Measurements from ENCODE around the gene SNX33.
"Not testable (repeated sequence)": the region's sequence is repeated elsewhere in the genome, so short reads cannot be mapped to it uniquely, and the experiment has no call there.

Gene SNX33

DNA sequence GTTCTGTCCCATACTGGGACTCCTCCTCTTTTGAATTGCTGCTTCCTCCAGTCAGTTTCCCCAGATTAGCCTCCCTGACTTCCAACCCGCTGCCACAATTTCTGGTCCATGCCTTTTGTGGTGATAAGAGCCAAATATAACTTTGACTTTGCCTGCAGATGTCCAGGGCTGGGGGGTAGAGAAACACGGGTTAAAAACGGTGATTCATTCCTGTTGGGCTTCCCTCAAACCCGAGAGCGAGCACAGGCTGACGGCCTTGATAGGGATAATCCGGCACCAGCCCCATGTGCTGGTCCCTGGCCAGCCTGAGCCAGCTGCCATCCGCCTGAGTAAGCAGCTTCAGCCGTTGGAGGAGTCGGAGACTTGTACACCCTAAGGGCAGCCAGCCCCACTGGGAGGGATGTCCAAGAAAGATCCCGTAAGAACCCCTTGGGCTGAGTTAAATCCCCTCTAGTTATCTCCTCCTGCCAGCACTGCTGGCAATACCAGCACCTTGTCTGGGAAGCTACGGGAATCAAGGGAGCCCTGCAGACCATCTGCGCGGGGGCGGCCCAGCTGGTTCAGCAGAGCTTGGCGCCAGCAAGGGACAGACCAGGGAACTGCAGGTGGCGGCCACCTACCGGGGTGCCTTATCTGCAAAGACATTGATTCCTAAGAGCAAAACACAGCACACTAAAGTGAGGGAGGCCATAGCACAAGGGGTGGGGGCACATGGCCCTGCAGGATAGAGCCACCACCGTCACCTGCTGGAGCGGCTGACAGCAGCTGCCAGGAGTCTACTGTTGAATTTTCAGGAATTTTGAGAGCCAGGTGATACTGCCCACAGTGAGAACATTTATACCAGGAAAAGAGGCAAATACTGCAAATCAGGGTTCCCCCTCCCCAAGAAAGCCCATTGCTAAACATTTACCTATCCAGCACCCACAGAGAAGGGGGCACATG is 46.8 kb downstream of the SNX33 start:
- no peak overlapping the region for H3K4me3 ChIP-seq (ENCODE audit: low read depth, low read length)
- DNase-seq (ENCODE audit: low read depth): peak; percentile 94
- TF ChIP-seq, protein P1, sequence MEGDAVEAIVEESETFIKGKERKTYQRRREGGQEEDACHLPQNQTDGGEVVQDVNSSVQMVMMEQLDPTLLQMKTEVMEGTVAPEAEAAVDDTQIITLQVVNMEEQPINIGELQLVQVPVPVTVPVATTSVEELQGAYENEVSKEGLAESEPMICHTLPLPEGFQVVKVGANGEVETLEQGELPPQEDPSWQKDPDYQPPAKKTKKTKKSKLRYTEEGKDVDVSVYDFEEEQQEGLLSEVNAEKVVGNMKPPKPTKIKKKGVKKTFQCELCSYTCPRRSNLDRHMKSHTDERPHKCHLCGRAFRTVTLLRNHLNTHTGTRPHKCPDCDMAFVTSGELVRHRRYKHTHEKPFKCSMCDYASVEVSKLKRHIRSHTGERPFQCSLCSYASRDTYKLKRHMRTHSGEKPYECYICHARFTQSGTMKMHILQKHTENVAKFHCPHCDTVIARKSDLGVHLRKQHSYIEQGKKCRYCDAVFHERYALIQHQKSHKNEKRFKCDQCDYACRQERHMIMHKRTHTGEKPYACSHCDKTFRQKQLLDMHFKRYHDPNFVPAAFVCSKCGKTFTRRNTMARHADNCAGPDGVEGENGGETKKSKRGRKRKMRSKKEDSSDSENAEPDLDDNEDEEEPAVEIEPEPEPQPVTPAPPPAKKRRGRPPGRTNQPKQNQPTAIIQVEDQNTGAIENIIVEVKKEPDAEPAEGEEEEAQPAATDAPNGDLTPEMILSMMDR (conservative IDR thresholded peaks at IDR 0.05; ENCODE audit: low read depth, low read length): peak; percentile 41

DNA sequence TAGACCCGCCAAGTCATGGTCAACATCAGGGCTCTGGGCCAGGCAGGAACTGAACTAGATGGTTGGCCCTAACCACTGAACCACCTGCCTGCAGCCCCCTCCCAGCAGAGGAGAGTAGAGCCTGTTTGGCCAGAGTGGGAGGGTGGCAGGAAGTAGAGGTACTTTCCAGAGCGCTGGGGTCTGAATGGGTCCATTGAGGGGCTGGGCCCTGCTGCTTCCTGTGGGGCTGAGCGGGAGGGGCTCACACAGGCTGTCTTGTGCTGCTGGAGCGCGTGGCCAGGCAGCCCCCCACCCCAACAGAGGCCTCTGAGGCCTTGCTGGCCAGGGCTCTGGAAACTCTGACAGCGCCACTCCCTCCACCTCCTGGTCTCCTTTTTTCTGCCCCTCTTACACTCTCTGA is 47.5 kb downstream of the SNX33 start:
- no peak for DNase-seq (ENCODE audit: low read depth)
- TF ChIP-seq, protein P1 (conservative IDR thresholded peaks at IDR 0.05; ENCODE audit: low read depth, low read length): no peak
- H3K4me3 ChIP-seq (ENCODE audit: low read depth, low read length): no peak overlapping the region

DNA sequence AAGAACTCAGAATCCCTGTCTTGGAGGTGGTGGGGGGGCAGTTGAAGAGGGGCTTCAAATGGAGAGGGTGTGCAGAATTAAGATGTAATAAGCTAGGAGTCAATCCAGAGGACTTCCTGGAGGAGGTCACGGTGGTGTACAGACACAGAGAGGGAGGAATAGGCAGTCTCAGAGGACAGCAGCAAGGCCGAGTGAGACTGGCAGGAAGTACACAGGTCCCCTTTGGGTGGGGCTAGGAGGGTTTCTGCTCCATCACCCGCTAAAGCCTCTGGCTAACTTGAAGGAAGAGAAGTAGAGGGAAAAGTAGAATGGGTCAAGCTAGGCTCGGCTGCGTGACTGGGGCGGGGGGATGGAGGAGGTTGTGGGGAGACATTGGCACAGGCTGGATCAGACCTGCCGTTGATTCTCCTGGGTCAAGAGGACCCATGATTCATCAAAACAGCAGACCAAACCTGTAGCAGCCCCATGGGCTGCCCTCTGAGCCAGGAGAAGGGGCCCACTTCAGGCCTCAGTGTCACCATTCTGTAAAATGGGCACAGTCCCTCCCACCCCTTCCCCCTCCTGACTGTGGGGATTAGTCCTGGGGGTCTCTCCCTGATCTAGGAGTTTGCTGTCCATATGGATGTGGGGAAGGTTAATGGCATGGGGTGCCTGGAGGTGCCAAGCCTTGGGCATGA is 48.1 kb downstream of the SNX33 start:
- no peak overlapping the region for H3K4me3 ChIP-seq (ENCODE audit: low read depth, low read length)
- DNase-seq (ENCODE audit: low read depth): no peak
- TF ChIP-seq, protein P1 (conservative IDR thresholded peaks at IDR 0.05; ENCODE audit: low read depth, low read length): no peak

DNA sequence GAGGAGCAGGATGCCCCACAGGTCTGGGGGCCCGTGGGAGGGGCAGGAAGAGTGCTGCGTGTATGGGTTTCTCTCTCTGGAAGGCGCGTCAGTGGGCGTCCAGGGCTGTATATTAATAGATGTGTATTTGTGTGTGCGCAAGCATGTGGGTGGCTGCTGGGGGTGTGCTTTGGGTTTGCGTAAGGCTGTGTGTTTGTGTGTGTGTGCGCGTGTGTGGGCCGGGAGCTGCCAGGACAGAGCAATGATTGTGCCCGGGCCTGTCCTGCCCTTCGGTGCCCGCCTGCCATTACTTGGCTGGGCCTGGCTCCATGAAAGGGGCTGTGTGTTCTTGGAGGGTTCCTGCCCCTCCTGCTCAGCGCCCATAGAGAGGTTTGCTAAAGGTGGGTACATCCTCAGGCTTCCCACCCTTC is 48.6 kb downstream of the SNX33 start:
- TF ChIP-seq, protein P1 (conservative IDR thresholded peaks at IDR 0.05; ENCODE audit: low read depth, low read length): no peak
- no peak for DNase-seq (ENCODE audit: low read depth)
- no peak overlapping the region for H3K4me3 ChIP-seq (ENCODE audit: low read depth, low read length)

DNA sequence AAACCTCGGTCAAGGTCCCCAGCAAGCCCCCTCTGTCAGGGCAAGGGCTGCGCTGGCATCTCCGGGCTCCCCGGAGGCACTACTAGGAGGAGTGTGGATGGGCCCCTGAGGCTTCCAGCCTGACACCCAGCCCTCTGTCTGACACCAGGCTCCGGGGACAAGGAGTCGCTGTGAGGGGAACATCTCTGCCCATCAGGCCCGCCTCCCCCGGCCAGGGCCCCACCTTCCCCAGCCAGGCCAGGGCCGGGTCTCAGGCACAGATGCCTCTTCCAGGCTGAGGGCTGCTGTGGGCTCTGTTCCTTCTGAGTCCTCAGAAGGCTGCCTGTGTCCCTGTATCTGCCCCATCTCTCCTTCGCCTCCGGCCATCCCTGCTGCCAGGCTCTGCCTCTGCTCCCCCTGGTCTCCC is 49.1 kb downstream of the SNX33 start:
- H3K4me3 ChIP-seq (ENCODE audit: low read depth, low read length): no peak overlapping the region
- DNase-seq (ENCODE audit: low read depth): no peak
- TF ChIP-seq, protein P1 (conservative IDR thresholded peaks at IDR 0.05; ENCODE audit: low read depth, low read length): no peak

DNA sequence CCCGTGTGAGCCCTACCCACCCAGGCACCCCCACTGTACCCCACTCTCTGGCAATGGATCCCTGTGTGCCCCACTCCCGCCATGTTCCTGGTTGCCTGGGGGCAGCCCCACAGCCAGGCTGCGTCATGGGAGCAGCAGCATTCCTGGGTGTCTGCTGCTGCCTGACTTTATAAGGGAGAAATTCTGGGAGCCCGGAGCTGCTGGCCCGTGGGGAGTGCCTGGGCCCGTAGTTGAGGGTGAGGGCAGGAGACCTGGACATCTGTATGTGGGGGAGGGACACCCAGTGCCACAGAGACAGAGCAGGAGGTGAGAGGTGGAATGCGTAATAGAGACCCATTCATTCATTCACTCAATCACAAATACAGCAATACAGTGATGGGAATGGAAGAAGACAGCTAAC is 49.8 kb downstream of the SNX33 start:
- TF ChIP-seq, protein P1 (conservative IDR thresholded peaks at IDR 0.05; ENCODE audit: low read depth, low read length): no peak
- DNase-seq (ENCODE audit: low read depth): no peak
- H3K4me3 ChIP-seq (ENCODE audit: low read depth, low read length): no peak overlapping the region

DNA sequence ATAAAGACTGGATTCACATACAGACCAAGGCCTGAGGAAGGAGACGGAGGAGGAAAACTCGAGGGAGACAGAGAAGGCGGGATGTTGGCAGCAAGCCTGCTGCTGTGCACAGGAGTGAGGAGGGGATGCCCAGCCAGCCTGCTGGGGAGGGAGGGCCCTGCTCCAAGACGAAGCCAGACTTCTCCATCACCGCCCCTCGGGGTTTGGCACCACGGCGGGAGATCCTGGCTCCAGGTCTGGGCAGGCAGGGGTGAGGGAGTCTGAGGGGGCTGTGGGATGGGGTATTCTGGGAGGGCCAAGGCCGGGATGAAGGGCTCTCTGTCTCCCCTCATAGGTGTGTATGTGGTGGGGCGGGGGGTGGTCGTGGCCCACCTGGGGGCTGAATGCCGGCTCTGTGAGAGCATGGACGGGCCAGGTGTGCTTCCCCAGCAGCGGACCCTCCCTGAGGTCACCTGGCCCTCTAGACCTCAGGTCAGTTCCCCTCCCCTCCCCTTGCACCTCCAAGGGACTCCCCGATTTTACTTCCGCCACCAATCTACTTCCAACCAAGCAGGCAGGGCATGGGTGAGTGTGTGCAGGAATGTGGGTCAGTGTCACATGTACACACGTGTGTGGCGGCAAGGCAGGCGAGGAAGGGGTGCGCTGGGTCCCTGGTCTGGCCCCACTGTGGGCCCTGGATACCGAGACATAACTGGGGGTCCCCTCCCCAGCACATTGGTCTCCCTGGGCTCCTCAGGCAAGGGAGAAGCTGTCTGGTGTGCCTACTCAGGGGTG is 50.4 kb downstream of the SNX33 start:
- not testable (repeated sequence) for DNase-seq (ENCODE audit: low read depth)

DNA sequence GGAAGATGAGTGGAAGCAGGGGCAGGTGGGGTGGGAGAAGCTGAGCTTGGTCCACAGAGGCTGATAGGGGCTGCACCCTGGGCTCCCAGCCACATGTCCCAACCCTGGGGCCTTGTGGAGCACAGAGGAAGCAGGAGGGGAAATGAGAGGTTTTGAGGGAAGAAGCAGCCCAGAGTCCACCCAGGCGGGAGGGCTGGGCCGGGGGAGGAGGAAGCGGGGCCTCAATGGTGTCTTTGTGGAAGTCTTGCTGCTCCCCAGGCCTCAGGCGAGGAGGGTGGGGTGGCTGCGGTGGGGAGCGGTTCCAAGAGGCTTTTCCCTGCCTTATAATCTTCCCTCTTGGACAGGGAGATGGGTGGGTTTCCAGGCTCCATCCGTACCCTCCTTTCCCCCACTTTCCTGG is 51.8 kb downstream of the SNX33 start:
- DNase-seq (ENCODE audit: low read depth); H3K4me3 ChIP-seq (ENCODE audit: low read depth, low read length): not testable (repeated sequence)

More for the DNA sequence above, 50.4 kb downstream of the SNX33 start:
- not testable (repeated sequence) for H3K4me3 ChIP-seq (ENCODE audit: low read depth, low read length)

DNA sequence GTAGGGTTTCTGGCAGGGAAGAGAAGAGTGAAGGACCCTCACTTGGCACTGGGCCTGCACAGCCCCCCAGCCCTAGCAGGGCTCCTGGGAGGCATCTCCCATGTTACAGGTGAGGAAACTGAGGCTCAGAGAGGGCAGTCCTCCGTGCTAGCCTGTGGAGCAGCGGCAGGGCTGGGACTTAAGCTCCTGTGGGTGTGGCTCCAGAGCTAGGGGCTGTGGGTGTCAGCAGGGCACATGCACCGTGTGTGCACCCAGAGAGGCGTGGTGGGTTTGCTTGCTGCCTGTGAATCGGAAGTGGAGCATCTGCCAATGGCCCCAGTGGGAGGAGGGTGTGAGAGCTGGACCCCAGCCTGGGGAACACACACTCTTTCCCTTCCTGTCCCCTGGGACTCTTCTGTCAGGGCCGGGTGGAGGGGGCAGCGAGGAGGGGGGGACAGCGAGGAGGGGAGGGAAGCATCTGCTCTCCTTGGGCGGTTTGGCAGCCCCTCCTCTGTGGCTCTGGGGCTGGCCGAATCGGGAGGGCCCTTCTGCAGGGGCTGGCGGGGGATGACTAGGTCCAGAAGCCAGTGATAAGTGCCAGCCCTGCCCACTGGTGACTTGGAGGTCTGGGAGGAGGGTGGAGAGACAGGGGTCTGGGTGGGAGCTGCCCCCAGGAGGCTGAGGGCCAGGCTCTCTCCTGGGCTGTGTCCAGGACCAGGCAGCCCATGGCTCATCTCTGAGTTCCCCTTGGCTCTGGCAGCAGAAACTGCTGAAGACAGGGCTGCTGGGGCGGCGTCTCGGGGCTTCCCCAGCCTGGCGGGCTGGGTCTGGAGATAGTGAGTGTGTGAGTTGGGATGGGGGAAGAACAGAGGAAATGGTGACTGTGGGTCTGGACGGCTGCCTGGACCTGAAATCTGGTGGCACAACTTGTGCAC is 52.5 kb downstream of the SNX33 start:
- not testable (repeated sequence) for H3K4me3 ChIP-seq (ENCODE audit: low read depth, low read length)
- DNase-seq (ENCODE audit: low read depth): peak; percentile 68

All from choroid plexus epithelial cell (primary cell).